ENCODE data around the gene MPPED1.

The MPPED1 gene

GRCh38 chr22:43411040-43411868, 560 bp upstream of the MPPED1 start:
- TF ChIP-seq CTCF (IDR thresholded peaks at IDR 0.05) = no peak
- no peak overlapping the region for H3K27ac ChIP-seq
- no peak overlapping the region for H3K4me3 ChIP-seq
- DNase-seq (ENCODE audit: low spot score) = no peak

- H3K27ac ChIP-seq = no peak overlapping the region
- DNase-seq (ENCODE audit: low spot score) = no peak
- no peak overlapping the region for H3K4me3 ChIP-seq
- TF ChIP-seq CTCF (IDR thresholded peaks at IDR 0.05) = no peak
Measured at GRCh38 chr22:43412808-43413795, 1.3 kb downstream of the MPPED1 start.

GRCh38 chr22:43413826-43414225, 2.0 kb downstream of the MPPED1 start:
- H3K4me3 ChIP-seq = no peak overlapping the region
- no peak for TF ChIP-seq CTCF (IDR thresholded peaks at IDR 0.05)
- no peak for DNase-seq (ENCODE audit: low spot score)
- no peak overlapping the region for H3K27ac ChIP-seq

- no peak for TF ChIP-seq CTCF (IDR thresholded peaks at IDR 0.05)
- no peak for DNase-seq (ENCODE audit: low spot score)
- H3K27ac ChIP-seq = no peak overlapping the region
- no peak overlapping the region for H3K4me3 ChIP-seq
Measured at GRCh38 chr22:43415681-43416080, 3.9 kb downstream of the MPPED1 start.

GRCh38 chr22:43417555-43417954, 5.7 kb downstream of the MPPED1 start:
- DNase-seq (ENCODE audit: low spot score) = no peak
- Histone ChIP-seq H3K4me3 (no peak overlapping the region), H3K27ac (no peak overlapping the region)
- TF ChIP-seq CTCF (IDR thresholded peaks at IDR 0.05) = no peak

GRCh38 chr22:43418079-43418825, 6.4 kb downstream of the MPPED1 start:
- DNase-seq (ENCODE audit: low spot score) = no peak
- H3K4me3 ChIP-seq = no peak overlapping the region
- TF ChIP-seq CTCF (IDR thresholded peaks at IDR 0.05) = no peak
- H3K27ac ChIP-seq = no peak overlapping the region

Data from coronary artery (tissue), 2 donors.